GM12873 (cell line): ENCODE data around the gene CFTR.

Experiments
- TF ChIP-seq, protein P1 (sequence below): IDR thresholded peaks from 2 replicates; pipeline ENCODE4 v1.5.1; 2012; ENCODE audit warnings: low read depth, mild to moderate bottlenecking, moderate library complexity, low read length, control low read depth; ENCODE audit not compliant: insufficient read depth; ENCODE audit errors: missing control alignments

CFTR gene

DNA sequence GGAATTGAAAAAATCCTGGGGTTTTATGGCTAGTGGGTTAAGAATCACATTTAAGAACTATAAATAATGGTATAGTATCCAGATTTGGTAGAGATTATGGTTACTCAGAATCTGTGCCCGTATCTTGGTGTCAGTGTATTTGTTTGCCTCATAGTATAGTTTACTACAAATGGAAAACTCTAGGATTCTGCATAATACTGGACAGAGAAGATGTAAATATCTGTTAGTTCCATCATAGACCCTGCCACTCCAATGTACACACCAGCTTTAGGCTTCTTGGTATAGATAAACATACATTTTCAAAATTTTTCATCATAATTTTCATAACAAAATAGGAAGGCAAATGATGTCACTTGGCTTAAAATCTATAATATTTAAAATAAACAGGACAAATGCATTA is 108.1 kb downstream of the CFTR start:
- TF ChIP-seq, protein P1, sequence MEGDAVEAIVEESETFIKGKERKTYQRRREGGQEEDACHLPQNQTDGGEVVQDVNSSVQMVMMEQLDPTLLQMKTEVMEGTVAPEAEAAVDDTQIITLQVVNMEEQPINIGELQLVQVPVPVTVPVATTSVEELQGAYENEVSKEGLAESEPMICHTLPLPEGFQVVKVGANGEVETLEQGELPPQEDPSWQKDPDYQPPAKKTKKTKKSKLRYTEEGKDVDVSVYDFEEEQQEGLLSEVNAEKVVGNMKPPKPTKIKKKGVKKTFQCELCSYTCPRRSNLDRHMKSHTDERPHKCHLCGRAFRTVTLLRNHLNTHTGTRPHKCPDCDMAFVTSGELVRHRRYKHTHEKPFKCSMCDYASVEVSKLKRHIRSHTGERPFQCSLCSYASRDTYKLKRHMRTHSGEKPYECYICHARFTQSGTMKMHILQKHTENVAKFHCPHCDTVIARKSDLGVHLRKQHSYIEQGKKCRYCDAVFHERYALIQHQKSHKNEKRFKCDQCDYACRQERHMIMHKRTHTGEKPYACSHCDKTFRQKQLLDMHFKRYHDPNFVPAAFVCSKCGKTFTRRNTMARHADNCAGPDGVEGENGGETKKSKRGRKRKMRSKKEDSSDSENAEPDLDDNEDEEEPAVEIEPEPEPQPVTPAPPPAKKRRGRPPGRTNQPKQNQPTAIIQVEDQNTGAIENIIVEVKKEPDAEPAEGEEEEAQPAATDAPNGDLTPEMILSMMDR, result no peak

- TF ChIP-seq, protein P1, result no peak
These were observed 108.5 kb downstream of the CFTR start for GRCh38 chr7:117588352-117588794.

DNA sequence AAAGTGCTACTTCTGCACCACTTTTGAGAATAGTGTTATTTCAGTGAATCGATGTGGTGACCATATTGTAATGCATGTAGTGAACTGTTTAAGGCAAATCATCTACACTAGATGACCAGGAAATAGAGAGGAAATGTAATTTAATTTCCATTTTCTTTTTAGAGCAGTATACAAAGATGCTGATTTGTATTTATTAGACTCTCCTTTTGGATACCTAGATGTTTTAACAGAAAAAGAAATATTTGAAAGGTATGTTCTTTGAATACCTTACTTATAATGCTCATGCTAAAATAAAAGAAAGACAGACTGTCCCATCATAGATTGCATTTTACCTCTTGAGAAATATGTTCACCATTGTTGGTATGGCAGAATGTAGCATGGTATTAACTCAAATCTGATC is 110.4 kb downstream of the CFTR start:
- TF ChIP-seq, protein P1, result no peak

DNA sequence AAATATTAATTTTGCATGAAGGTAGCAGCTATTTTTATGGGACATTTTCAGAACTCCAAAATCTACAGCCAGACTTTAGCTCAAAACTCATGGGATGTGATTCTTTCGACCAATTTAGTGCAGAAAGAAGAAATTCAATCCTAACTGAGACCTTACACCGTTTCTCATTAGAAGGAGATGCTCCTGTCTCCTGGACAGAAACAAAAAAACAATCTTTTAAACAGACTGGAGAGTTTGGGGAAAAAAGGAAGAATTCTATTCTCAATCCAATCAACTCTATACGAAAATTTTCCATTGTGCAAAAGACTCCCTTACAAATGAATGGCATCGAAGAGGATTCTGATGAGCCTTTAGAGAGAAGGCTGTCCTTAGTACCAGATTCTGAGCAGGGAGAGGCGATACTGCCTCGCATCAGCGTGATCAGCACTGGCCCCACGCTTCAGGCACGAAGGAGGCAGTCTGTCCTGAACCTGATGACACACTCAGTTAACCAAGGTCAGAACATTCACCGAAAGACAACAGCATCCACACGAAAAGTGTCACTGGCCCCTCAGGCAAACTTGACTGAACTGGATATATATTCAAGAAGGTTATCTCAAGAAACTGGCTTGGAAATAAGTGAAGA is 112.3 kb downstream of the CFTR start:
- TF ChIP-seq, protein P1, result no peak

DNA sequence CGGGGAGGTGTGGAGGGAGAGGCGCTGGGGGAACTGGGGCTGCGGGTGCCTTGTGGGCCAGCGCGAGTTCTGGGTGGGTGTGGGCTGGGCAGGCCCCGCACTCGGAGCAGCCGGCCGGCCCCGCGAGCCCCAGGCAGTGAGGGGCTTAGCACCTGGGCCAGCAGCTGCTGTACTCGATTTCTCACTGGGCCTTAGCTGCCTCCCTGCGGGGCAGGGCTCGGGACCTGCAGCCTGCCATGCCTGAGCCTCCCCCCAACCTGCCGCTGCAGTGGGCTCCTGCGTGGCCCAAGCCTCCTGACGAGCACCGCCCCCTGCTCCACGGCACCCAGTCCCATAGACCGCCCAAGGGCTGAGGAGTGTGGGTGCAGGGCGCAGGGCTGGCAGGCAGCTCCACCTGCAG is 116.3 kb downstream of the CFTR start:
- TF ChIP-seq, protein P1, result no peak

- TF ChIP-seq, protein P1, result no peak
These were observed 117.9 kb downstream of the CFTR start for GRCh38 chr7:117597755-117598154.

DNA sequence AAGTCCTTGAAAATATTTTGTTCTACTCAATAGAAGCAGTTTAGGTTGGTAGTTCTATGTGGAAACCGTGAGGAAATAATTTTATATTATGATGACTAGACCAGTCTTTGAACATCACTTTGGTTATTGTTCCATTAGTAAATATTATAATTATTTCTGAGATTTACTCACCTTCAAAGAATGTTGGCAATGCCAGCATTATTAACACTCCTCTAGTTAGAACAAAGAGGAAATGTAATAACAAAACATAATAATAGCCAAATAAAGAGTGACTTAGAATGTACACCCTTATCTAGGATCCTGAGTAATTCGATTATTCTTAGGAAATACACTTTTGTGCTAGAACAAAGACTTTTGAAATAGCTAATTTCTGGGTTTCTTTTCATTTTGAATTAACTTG is 121.1 kb downstream of the CFTR start:
- TF ChIP-seq, protein P1, result no peak
